K562 (cell line): Measurements from ENCODE around the gene AP2S1. TPM values are rescaled to one million over a fixed set of nuclear protein-coding genes. Genes with fewer than 3 reads are reported as not detected.

Source experiments
- ATAC-seq: fragments of 200-7000 bp; cut with Tn5 transposase; 3 replicates; pipeline ENCODE4 v1.9.1; 2020; ENCODE audit warnings: moderate library complexity
- BruUV-seq: library from RNA; stranded (reverse); fragments of 400-500 nt; replicated peaks from 2 replicates; lab custom pipeline; 2021; lab: Mats Ljungman, UMichigan
- CTCF ChIA-PET: fragments of 300-600 bp; formaldehyde crosslinking; extraction: SDS; loops from one replicate; lab custom pipeline; 2021; ENCODE audit warnings: low intra/inter-chr PET ratio; lab: Yijun Ruan, JAX
- POLR2A ChIA-PET: fragments of 300-600, 350-650 bp; sonication (Branson Sonifier 250); formaldehyde crosslinking; extraction: SDS; loops from one replicate; lab custom pipeline; 2021; ENCODE audit warnings: antibody characterized with exemption, inconsistent platforms; lab: Yijun Ruan, JAX
- DNase-seq, 4 experiments: peaks; one replicate each; pipeline versions ENCODE4 v3.0.0 to v3.0.0-alpha.2; 2011 to 2018; ENCODE audit warnings: low spot score in 3 of 4, mixed read lengths in 3 of 4; ENCODE audit errors: extremely low read depth in 1 of 4
- FAIRE-seq: peaks from 2 replicates; lab custom pipeline; 2011; peaks lifted over from hg19 to GRCh38; lab: Jason Lieb, UNC
- H2AFZ ChIP-seq: 2 replicates; pipeline ENCODE4 v1.6.0; 2011; ENCODE audit warnings: low read depth, low read length, control low read depth, inconsistent platforms
- H3K27ac ChIP-seq: fragments of 200-600 bp; 3 replicates; pipeline ENCODE4 v1.8.0; 2011; ENCODE audit warnings: low read depth, mild to moderate bottlenecking, control low read depth, inconsistent platforms, low read length, moderate library complexity, mixed read lengths; ENCODE audit errors: extremely low read depth
- H3K27me3 ChIP-seq, 2 experiments: fragments of 300-600 bp in 1 of 2; 2 replicates in 1 of 2; 3 replicates in 1 of 2; pipeline versions ENCODE4 v1.6.0 to v1.8.0; 2011; ENCODE audit warnings: inconsistent platforms in 2 of 2, low read length in 2 of 2, mild to moderate bottlenecking in 1 of 2, mixed read lengths in 1 of 2, moderate library complexity in 1 of 2; ENCODE audit not compliant: control insufficient read depth in 2 of 2, insufficient read depth in 2 of 2
- H3K36me3 ChIP-seq: fragments of 300-600 bp; 3 replicates; pipeline ENCODE4 v1.8.0; 2011; ENCODE audit warnings: mild to moderate bottlenecking, low read length, inconsistent platforms; ENCODE audit not compliant: control insufficient read depth, insufficient read depth
- H3K4me1 ChIP-seq, 2 experiments: fragments of 200-600 bp in 1 of 2; replicated peaks in 1 of 2; 2 replicates in 1 of 2; 3 replicates in 1 of 2; pipeline versions ENCODE4 v1.5.1 to v1.8.0; 2011; ENCODE audit warnings: inconsistent platforms in 2 of 2, low read length in 2 of 2, mild to moderate bottlenecking in 1 of 2, mixed read lengths in 1 of 2, moderate library complexity in 1 of 2; ENCODE audit not compliant: control insufficient read depth in 2 of 2, insufficient read depth in 2 of 2
- H3K4me2 ChIP-seq: 2 replicates; pipeline ENCODE4 v1.6.1; 2011; ENCODE audit warnings: low read length, control low read depth, inconsistent platforms, mixed read lengths; ENCODE audit not compliant: insufficient read depth
- H3K4me3 ChIP-seq: fragments of 200-600 bp; sonication (generic), shearing (Covaris generic); 2 replicates; pipeline ENCODE4 v1.5.1; 2016; ENCODE audit warnings: control low read depth, inconsistent platforms
- H3K79me2 ChIP-seq: fragments of 200-600 bp; 3 replicates; pipeline ENCODE4 v1.8.0; 2011; ENCODE audit warnings: low read length, inconsistent platforms; ENCODE audit not compliant: control insufficient read depth, insufficient read depth
- H3K9ac ChIP-seq, 2 experiments: 2 replicates each; pipeline versions ENCODE4 v1.6.0 to v1.6.1; 2011; ENCODE audit warnings: low read depth in 2 of 2, low read length in 2 of 2, control low read depth in 1 of 2, inconsistent platforms in 1 of 2, mild to moderate bottlenecking in 1 of 2, mixed read lengths in 1 of 2; ENCODE audit not compliant: insufficient read depth in 1 of 2
- H3K9me1 ChIP-seq: one replicate; pipeline ENCODE4 v1.6.0; 2011; ENCODE audit warnings: inconsistent platforms, mild to moderate bottlenecking, low read length, moderate library complexity; ENCODE audit not compliant: control insufficient read depth, insufficient read depth
- H3K9me3 ChIP-seq: replicated peaks from 2 replicates; pipeline ENCODE4 v1.5.1; 2011; ENCODE audit warnings: low read depth, low read length, inconsistent platforms; ENCODE audit not compliant: control insufficient read depth, insufficient read depth
- H4K20me1 ChIP-seq: replicated peaks from 2 replicates; pipeline ENCODE4 v1.6.1; 2011; ENCODE audit warnings: low read length, inconsistent platforms, mixed read lengths; ENCODE audit not compliant: control insufficient read depth, insufficient read depth
- HNRNPK ChIP-seq: fragments of 200-400 bp; formaldehyde crosslinking; IDR thresholded peaks from one replicate; pipeline ENCODE4 v1.6.1; 2018; ENCODE audit warnings: mild to moderate bottlenecking, low read depth, low read length; ENCODE audit not compliant: poor library complexity, severe bottlenecking
- PHF21A ChIP-seq: fragments of 450-650 bp; IDR thresholded peaks from 2 replicates; pipeline ENCODE4 v1.6.1; 2017; ENCODE audit warnings: low read depth, borderline replicate concordance
- RAD51 ChIP-seq: fragments of 450-650 bp; IDR thresholded peaks from 2 replicates; pipeline ENCODE4 v1.7.1; 2016; ENCODE audit warnings: low read depth, mild to moderate bottlenecking, borderline replicate concordance
- SIN3A ChIP-seq, 2 experiments: fragments of 150-350 bp in 1 of 2; IDR thresholded peaks; 2 replicates each; pipeline ENCODE4 v1.6.1; 2011 to 2016; ENCODE audit warnings: borderline replicate concordance in 2 of 2, low read depth in 2 of 2, low read length in 2 of 2, mild to moderate bottlenecking in 2 of 2, moderate library complexity in 2 of 2; ENCODE audit not compliant: control insufficient read depth in 1 of 2
- TEAD1 ChIP-seq, 2 experiments: fragments of 450-650 bp in 1 of 2; sonication (generic) in 1 of 2; formaldehyde crosslinking; IDR thresholded peaks; 2 replicates each; pipeline versions ENCODE4 v1.4.0 to v1.8.0; 2020 to 2022; ENCODE audit warnings: mild to moderate bottlenecking in 2 of 2, missing genetic modification reagents in 1 of 2
- WGBS: fragments of 100-300 bp; shearing (Covaris generic); methylation state at CpG from one replicate; pipeline ENCODE4 v1.1.6; 2016; ENCODE audit warnings: low coverage, mixed read lengths; ENCODE audit not compliant: insufficient coverage; ENCODE audit errors: missing lambda C conversion rate; 5-methylcytosine and 5-hydroxymethylcytosine counted together
- in situ Hi-C: fragments of 300-500 bp; cut with MboI; formaldehyde crosslinking; loops from 4 replicates; pipeline ENCODE4 v1.15.0; 2018; ENCODE audit warnings: inconsistent platforms, mixed read lengths
- intact Hi-C: fragments of 100-400 bp; cut with micrococcal nuclease; formaldehyde crosslinking; loops from 2 replicates; pipeline ENCODE4 v1.14.2; 2022
- polyA plus RNA-seq, 8 experiments: library from polyadenylated mRNA; depleted of rRNA in 4 of 8; stranded (reverse) in 5 of 8; unstranded in 3 of 8; fragments of >200 nt; fragmentation: Nextera tagmentation in 2 of 8; fragmentation: Illumina TruSeq in 1 of 8; extraction: Ambion mirVana in 2 of 8; extraction: Trizol in 1 of 8; gene quantifications; 2 replicates each; pipeline versions ENCODE4 v1.2.1 to v1.2.3, GENCODE V29; 2011 to 2014; ENCODE audit warnings: inconsistent platforms in 1 of 8, missing spikeins in 1 of 8
- total RNA-seq, 7 experiments: library from RNA; depleted of rRNA in 6 of 7; stranded (reverse); fragments of >200 nt in 6 of 7; fragmentation: Illumina TruSeq in 2 of 7; extraction: Trizol in 2 of 7; gene quantifications; 2 replicates each; pipeline versions ENCODE4 v1.2.1 to v1.2.3, GENCODE V29; 2011 to 2021; ENCODE audit warnings: low replicate concordance in 1 of 7
- TF ChIP-seq, protein P1 (sequence below): fragments of 200-800 bp; sonication (Bioruptor generic); IDR thresholded peaks from 2 replicates; pipeline ENCODE4 v1.6.1; 2016; ENCODE audit warnings: missing genetic modification characterization, missing compliant biosample characterization
- TF ChIP-seq, protein P2 (sequence below), 2 experiments: fragments of 150-350 bp in 1 of 2; IDR thresholded peaks; 2 replicates each; pipeline ENCODE4 v1.6.1; 2012 to 2016; ENCODE audit warnings: low read depth in 2 of 2, low read length in 2 of 2, mild to moderate bottlenecking in 1 of 2, moderate library complexity in 1 of 2

Gene AP2S1
- total and polyA plus RNA-seq, 9 of the 15 experiments (the other 6 are each of a cell fraction or from before 2014, with no cell fraction given): 32.4 to 294 (median 136) TPM

DNA sequence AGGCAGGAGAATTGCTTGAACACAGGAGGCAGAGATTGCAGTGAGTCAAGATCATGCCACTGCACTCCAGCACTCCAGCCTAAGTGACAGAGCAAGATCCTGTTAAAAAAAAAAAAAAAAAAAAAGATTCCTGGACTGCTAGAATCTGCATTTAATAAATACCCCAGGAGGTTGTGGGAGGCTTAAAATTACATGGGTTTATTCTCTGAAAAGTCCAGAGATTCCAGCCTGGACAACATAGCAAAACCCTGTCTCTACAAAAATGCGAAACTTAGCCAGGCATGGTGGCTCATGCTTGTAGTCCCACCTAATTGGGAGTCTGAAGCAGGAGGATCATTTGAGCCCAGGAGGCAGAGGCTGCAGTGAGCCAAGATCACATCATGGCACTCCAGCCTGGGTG is 52.8 kb downstream of the AP2S1 start:
- H3K27me3 ChIP-seq: no peaks in the 10 kb centered on the region
- WGBS: 50% methylated on average over 1 of the region's 1 CpG
- H3K4me2 ChIP-seq: no peak overlapping the region
- CTCF ChIA-PET: no interaction called here
- intact Hi-C loops (no loop called here), in situ Hi-C loops (no loop called here)
- no peak overlapping the region for H3K4me3 ChIP-seq
- H3K27ac ChIP-seq: no peak overlapping the region
- no peaks in the 10 kb centered on the region for H3K9me3 ChIP-seq
- no TSS peak for BruUV-seq
- H3K9ac ChIP-seq: no peak overlapping the region
- no peaks in the 10 kb centered on the region for H4K20me1 ChIP-seq
- POLR2A ChIA-PET: interaction anchor here (0.6 to 6.8 kb wide), 3 partner anchors 11 to 52 kb away, joined by 3 to 89 read pairs (median 3); partner anchors contain the start of gene SLC1A5
- ATAC-seq (no peak), DNase-seq (no peak), FAIRE-seq (no peak)
- 0 out of 2 replicates have a peak overlapping the region, but pooled peaks have one; percentile 33 for H2AFZ ChIP-seq
- H3K9me1 ChIP-seq: no peaks in the 10 kb centered on the region
- H3K4me1 ChIP-seq: peaks cover 0 to 4% of the 10 kb centered on the region in 2 experiments; a peak in 3 of 5 replicates
- no peaks in the 10 kb centered on the region for H3K79me2 ChIP-seq
- no peaks in the 10 kb centered on the region for H3K36me3 ChIP-seq
- TF ChIP-seq, protein P1, sequence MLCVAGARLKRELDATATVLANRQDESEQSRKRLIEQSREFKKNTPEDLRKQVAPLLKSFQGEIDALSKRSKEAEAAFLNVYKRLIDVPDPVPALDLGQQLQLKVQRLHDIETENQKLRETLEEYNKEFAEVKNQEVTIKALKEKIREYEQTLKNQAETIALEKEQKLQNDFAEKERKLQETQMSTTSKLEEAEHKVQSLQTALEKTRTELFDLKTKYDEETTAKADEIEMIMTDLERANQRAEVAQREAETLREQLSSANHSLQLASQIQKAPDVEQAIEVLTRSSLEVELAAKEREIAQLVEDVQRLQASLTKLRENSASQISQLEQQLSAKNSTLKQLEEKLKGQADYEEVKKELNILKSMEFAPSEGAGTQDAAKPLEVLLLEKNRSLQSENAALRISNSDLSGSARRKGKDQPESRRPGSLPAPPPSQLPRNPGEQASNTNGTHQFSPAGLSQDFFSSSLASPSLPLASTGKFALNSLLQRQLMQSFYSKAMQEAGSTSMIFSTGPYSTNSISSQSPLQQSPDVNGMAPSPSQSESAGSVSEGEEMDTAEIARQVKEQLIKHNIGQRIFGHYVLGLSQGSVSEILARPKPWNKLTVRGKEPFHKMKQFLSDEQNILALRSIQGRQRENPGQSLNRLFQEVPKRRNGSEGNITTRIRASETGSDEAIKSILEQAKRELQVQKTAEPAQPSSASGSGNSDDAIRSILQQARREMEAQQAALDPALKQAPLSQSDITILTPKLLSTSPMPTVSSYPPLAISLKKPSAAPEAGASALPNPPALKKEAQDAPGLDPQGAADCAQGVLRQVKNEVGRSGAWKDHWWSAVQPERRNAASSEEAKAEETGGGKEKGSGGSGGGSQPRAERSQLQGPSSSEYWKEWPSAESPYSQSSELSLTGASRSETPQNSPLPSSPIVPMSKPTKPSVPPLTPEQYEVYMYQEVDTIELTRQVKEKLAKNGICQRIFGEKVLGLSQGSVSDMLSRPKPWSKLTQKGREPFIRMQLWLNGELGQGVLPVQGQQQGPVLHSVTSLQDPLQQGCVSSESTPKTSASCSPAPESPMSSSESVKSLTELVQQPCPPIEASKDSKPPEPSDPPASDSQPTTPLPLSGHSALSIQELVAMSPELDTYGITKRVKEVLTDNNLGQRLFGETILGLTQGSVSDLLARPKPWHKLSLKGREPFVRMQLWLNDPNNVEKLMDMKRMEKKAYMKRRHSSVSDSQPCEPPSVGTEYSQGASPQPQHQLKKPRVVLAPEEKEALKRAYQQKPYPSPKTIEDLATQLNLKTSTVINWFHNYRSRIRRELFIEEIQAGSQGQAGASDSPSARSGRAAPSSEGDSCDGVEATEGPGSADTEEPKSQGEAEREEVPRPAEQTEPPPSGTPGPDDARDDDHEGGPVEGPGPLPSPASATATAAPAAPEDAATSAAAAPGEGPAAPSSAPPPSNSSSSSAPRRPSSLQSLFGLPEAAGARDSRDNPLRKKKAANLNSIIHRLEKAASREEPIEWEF (CRISPR knock-in tag): no peak
- no peak for TF ChIP-seq TEAD1 (CRISPR knock-in tag; IDR thresholded peaks at IDR 0.05)
- TF ChIP-seq PHF21A: no peak
- TF ChIP-seq, protein P2, sequence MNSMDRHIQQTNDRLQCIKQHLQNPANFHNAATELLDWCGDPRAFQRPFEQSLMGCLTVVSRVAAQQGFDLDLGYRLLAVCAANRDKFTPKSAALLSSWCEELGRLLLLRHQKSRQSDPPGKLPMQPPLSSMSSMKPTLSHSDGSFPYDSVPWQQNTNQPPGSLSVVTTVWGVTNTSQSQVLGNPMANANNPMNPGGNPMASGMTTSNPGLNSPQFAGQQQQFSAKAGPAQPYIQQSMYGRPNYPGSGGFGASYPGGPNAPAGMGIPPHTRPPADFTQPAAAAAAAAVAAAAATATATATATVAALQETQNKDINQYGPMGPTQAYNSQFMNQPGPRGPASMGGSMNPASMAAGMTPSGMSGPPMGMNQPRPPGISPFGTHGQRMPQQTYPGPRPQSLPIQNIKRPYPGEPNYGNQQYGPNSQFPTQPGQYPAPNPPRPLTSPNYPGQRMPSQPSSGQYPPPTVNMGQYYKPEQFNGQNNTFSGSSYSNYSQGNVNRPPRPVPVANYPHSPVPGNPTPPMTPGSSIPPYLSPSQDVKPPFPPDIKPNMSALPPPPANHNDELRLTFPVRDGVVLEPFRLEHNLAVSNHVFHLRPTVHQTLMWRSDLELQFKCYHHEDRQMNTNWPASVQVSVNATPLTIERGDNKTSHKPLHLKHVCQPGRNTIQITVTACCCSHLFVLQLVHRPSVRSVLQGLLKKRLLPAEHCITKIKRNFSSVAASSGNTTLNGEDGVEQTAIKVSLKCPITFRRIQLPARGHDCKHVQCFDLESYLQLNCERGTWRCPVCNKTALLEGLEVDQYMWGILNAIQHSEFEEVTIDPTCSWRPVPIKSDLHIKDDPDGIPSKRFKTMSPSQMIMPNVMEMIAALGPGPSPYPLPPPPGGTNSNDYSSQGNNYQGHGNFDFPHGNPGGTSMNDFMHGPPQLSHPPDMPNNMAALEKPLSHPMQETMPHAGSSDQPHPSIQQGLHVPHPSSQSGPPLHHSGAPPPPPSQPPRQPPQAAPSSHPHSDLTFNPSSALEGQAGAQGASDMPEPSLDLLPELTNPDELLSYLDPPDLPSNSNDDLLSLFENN (IDR thresholded peaks at IDR 0.05; ENCODE audit: low read depth in 2 of 2, low read length in 2 of 2): no peak
- no peak for TF ChIP-seq RAD51
- TF ChIP-seq HNRNPK: no peak
- no peak for TF ChIP-seq SIN3A (IDR thresholded peaks at IDR 0.05; ENCODE audit: borderline replicate concordance in 2 of 2, control insufficient read depth in 1 of 2, low read depth in 2 of 2, low read length in 2 of 2)
